Measurements from ENCODE around the gene CCDC66. TPM values are rescaled to one million over a fixed set of nuclear protein-coding genes. Genes with fewer than 3 reads are reported as not detected.

Gene CCDC66
- total RNA-seq, 1 donor from 2014 or later, result 24.5 TPM

DNA sequence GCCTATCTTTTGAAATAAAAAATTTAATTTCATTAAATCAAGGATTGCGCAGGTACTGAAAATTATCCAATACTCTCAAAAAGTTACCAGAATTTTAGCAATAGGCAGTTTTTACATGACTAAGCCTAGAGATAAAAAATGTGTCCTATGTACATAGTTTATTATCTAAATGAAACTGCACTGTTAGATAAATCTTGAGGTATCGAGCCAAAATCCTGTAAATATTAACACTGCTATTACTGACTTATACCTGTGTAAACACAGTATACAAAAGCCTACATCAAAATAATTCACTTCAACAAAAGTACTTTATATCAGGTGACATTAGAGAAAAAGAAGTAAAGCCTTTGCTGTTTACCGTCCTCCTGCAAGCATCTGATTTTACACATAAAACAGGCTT lies 65.4 kb downstream of the CCDC66 start:
- TF ChIP-seq, protein P1, sequence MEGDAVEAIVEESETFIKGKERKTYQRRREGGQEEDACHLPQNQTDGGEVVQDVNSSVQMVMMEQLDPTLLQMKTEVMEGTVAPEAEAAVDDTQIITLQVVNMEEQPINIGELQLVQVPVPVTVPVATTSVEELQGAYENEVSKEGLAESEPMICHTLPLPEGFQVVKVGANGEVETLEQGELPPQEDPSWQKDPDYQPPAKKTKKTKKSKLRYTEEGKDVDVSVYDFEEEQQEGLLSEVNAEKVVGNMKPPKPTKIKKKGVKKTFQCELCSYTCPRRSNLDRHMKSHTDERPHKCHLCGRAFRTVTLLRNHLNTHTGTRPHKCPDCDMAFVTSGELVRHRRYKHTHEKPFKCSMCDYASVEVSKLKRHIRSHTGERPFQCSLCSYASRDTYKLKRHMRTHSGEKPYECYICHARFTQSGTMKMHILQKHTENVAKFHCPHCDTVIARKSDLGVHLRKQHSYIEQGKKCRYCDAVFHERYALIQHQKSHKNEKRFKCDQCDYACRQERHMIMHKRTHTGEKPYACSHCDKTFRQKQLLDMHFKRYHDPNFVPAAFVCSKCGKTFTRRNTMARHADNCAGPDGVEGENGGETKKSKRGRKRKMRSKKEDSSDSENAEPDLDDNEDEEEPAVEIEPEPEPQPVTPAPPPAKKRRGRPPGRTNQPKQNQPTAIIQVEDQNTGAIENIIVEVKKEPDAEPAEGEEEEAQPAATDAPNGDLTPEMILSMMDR (IDR thresholded peaks at IDR 0.05), result no peak
- Histone ChIP-seq H3K4me3 (no peak overlapping the region), H3K27me3 (ENCODE audit: low read depth) (no peaks in the 10 kb centered on the region), H3K4me1 (no peaks in the 10 kb centered on the region), H3K9me3 (no peaks in the 10 kb centered on the region), H3K27ac (peak overlapping the region; percentile 19), H3K36me3 (peaks cover 100% of the 10 kb centered on the region)
- no peak for ATAC-seq
- intact Hi-C loops (cut with DNase I), result no loop called here
- no peak for DNase-seq

DNA sequence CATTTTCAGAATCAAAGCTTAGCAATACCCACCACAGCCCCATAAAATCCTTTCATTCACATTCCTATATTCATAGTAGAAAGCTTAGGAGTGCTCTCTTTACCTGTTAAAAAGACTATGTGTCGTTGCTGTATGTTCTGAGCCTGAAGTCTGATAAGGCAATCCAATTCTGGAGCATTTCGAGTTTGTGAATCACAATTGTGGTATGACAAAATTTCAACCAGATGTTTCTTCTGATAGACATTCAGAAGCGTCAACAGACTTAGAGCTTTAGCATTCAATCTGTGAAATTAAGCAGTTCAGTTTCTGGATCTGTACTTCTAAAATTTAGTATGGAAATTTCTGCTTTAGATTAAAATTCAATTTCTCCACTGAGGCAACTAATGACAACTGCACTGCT lies 67.8 kb downstream of the CCDC66 start:
- ATAC-seq (no peak), DNase-seq (no peak)
- Histone ChIP-seq H3K4me1 (peaks cover 3% of the 10 kb centered on the region), H3K27ac (no peak overlapping the region), H3K4me3 (no peak overlapping the region), H3K9me3 (no peaks in the 10 kb centered on the region), H3K36me3 (peaks cover 98% of the 10 kb centered on the region), H3K27me3 (ENCODE audit: low read depth) (no peaks in the 10 kb centered on the region)
- intact Hi-C loops (cut with DNase I), result no loop called here
- TF ChIP-seq, protein P1 (IDR thresholded peaks at IDR 0.05), result no peak

DNA sequence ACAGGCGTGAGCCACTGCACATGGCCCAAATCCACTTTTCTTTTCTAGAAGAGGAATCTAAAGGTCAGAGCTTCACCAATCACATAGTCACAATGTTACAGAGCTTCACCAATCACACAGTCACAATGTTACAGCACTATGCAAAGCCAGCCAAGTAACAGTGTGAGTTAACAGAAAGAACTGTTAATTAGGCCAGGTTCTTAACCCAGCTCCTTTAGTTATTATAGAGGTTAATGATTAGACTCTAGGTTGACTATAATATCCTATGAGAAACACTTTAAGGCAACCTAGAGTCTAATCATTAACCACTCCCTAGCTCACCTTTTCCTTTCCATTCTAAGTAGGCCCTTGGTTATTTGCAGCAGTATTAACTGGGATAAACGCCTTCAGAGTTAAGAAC lies 72.1 kb downstream of the CCDC66 start:
- Histone ChIP-seq H3K4me3 (no peak overlapping the region), H3K27ac (no peak overlapping the region), H3K36me3 (peaks cover 85% of the 10 kb centered on the region), H3K27me3 (ENCODE audit: low read depth) (no peaks in the 10 kb centered on the region), H3K4me1 (peaks cover 5% of the 10 kb centered on the region), H3K9me3 (no peaks in the 10 kb centered on the region)
- intact Hi-C loops (cut with DNase I), result no loop called here
- no peak for DNase-seq
- ATAC-seq, result peak; percentile 88 to 90
- TF ChIP-seq, protein P1 (IDR thresholded peaks at IDR 0.05), result no peak

GRCh38 chr3:56629451-56629850 lies 72.5 kb downstream of the CCDC66 start:
- H3K36me3 ChIP-seq, result peaks cover 85% of the 10 kb centered on the region
- TF ChIP-seq, protein P1 (IDR thresholded peaks at IDR 0.05), result no peak
- intact Hi-C loops (cut with DNase I), result no loop called here

DNA sequence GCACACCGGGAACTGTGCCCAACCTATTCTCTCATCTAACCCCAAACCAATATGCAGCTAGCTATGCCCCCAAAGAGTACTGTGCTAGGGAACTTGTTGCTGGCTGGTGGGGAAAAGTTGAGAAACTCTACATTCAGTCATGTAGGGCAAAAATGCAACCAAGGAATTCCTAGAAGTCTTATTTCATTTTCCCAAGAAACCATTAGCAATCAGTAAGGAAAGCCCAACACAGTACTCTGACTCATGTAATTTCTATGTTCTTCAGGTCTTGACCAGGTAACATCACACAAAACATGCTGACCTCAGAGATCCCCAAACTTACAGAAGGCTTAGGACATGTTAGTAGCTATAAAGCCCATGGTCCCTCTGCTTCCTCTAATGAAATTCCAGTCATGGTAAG lies 74.0 kb downstream of the CCDC66 start:
- H3K4me3 ChIP-seq, result no peak overlapping the region
- no peaks in the 10 kb centered on the region for H3K9me3 ChIP-seq
- H3K27ac ChIP-seq, result no peak overlapping the region
- H3K4me1 ChIP-seq, result peaks cover 5% of the 10 kb centered on the region
- H3K36me3 ChIP-seq, result peaks cover 83% of the 10 kb centered on the region
- TF ChIP-seq, protein P1 (IDR thresholded peaks at IDR 0.05), result no peak
- intact Hi-C loops (cut with DNase I), result no loop called here
- ATAC-seq (no peak), DNase-seq (no peak)
- H3K27me3 ChIP-seq (ENCODE audit: low read depth), result no peaks in the 10 kb centered on the region

More at GRCh38 chr3:56629451-56629850, 72.5 kb downstream of the CCDC66 start:
- Histone ChIP-seq H3K27me3 (ENCODE audit: low read depth) (no peaks in the 10 kb centered on the region), H3K27ac (no peak overlapping the region), H3K4me3 (no peak overlapping the region), H3K4me1 (peaks cover 5% of the 10 kb centered on the region), H3K9me3 (no peaks in the 10 kb centered on the region)
- DNase-seq (no peak), ATAC-seq (peak; percentile 12 to 27)

DNA sequence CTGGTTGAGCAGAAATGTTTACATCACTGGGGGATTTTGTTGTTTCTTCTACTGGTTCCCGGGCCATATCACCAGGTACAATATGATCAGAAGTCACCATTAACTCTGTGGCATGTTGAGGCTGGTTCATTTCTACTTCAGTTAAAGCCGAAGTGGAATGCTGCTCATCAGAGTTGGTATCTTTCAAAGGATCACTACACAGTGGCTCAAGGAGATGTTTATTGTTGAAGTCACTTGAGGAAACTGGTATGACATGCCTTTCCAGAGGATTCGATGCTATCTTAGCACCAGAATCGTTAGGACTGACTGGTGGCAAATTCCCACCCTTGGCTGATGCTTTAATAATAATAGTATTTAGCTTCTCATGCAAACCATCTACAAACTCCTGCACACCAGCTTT lies 76.2 kb downstream of the CCDC66 start:
- Histone ChIP-seq H3K27me3 (ENCODE audit: low read depth) (no peaks in the 10 kb centered on the region), H3K27ac (no peak overlapping the region), H3K9me3 (no peaks in the 10 kb centered on the region), H3K4me1 (peaks cover 5% of the 10 kb centered on the region), H3K4me3 (no peak overlapping the region), H3K36me3 (peaks cover 83% of the 10 kb centered on the region)
- TF ChIP-seq, protein P1 (IDR thresholded peaks at IDR 0.05), result no peak
- ATAC-seq (no peak), DNase-seq (no peak)
- intact Hi-C loops (cut with DNase I), result no loop called here

Data from lower lobe of right lung (tissue), 2 donors.